Activated CD4-positive, alpha-beta T cell treated with anti-CD3 and anti-CD28 coated beads for 4 hours (primary cell): ENCODE measurements around the gene IFI44L.

Source experiments
- DNase-seq, 2 donors: peaks; one replicate each; pipeline ENCODE4 v3.0.0-alpha.2; 2020

The IFI44L gene

DNA sequence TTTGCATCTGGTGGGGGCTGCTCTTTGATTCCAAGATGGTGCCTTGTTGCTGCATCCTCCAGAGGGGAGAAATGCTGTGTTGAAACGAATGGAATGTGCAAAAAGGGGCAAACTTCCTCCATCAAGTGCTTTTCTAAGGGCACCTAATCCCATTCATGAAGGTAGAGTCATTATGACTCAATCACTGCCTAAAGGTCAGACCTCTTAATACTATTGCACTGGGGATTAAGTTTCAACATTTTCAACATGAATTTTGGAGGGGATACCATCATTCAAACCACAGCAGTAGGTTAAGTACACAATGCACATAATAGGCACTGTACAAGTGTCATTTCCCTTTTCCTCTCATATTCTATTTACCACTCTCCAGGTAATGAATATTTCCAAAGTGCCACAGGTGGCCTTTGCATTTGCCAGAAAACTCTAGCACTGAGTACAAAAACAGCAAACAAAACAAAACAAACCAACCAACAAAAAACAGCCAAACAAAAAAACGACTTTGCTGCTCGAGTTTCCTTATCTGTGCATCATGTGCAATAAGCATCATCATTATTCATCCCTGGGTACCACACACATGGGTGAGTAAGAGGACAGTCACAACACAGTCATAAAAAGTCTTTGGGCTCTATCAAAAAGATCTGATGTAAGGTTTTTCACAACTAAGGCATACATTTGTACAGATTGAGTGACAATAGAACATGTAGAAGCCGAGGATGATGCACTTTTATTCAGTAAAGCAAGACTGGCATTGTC, 71.9 kb downstream of the IFI44L start:
- no peak for DNase-seq
